HG03521 (cell line): ENCODE data around the gene ZDHHC14.

Experiments
- ATAC-seq: cut with Tn5 transposase; IDR thresholded peaks from one replicate; pipeline ENCODE4 v1.9.1; 2021; ENCODE audit warnings: mild to moderate bottlenecking, moderate library complexity; ENCODE audit not compliant: unreplicated experiment

Gene ZDHHC14

DNA sequence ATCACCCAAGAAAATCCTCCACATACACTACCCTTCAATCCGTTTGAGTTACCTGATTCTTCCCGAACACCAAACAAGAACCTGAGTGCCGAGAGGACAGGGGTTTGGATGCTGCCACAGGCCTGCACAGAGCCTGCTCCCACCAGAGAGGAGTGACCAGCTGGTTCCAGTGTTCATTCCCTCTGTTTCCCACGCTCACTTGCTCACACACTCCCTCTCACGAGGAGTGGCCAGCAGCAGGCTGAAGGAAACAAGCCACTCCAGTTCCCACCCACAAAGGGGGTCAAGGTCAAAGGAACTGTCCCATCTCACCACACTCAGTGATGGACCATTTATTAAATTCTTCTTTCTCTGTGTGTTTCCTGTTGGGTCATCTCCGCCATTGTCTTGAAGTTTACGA, 344.8 kb downstream of the ZDHHC14 start:
- ATAC-seq, result no peak

GRCh38 chr6:157726892-157727628, 346.1 kb downstream of the ZDHHC14 start:
- no peak for ATAC-seq
